NCI-H748 (cell line): ENCODE measurements around the gene TMPRSS12.
A peak's percentile ranks its signal among the peaks of the same experiment; 100 is the strongest.
"Not testable (repeated sequence)": the region's sequence is repeated elsewhere in the genome, so short reads cannot be mapped to it uniquely, and the experiment has no call there.

Experiments
- DNase-seq: peaks from one replicate; lab custom pipeline; 2025; ENCODE audit not compliant: unreplicated experiment; lab: John Stamatoyannopoulos, UW

TMPRSS12 gene

GRCh38 chr12:50855679-50856078, 13.0 kb downstream of the TMPRSS12 start:
- DNase-seq: not testable (repeated sequence)

GRCh38 chr12:50859621-50860310, 17.0 kb downstream of the TMPRSS12 start:
- DNase-seq: no peak

GRCh38 chr12:50862316-50862715, 19.6 kb downstream of the TMPRSS12 start:
- DNase-seq: no peak

- no peak for DNase-seq
Measured at GRCh38 chr12:50865266-50865665, 22.5 kb downstream of the TMPRSS12 start.

- not testable (repeated sequence) for DNase-seq
Measured at GRCh38 chr12:50868881-50869280, 26.2 kb downstream of the TMPRSS12 start.

- DNase-seq: no peak
Measured at GRCh38 chr12:50882563-50882962, 39.8 kb downstream of the TMPRSS12 start.

- DNase-seq: no peak
Measured at GRCh38 chr12:50887191-50887590, 44.5 kb downstream of the TMPRSS12 start.

- no peak for DNase-seq
Measured at GRCh38 chr12:50888666-50889065, 45.9 kb downstream of the TMPRSS12 start.

GRCh38 chr12:50894241-50894640, 51.5 kb downstream of the TMPRSS12 start:
- no peak for DNase-seq

- peak; percentile 8 for DNase-seq
Measured at GRCh38 chr12:50901685-50902113, 59.0 kb downstream of the TMPRSS12 start.

GRCh38 chr12:50908479-50908878, 65.8 kb downstream of the TMPRSS12 start:
- DNase-seq: not testable (repeated sequence)

GRCh38 chr12:50912361-50912760, 69.6 kb downstream of the TMPRSS12 start:
- not testable (repeated sequence) for DNase-seq

- no peak for DNase-seq
Measured at GRCh38 chr12:50913224-50913623, 70.5 kb downstream of the TMPRSS12 start.

- DNase-seq: no peak
Measured at GRCh38 chr12:50914872-50915484, 72.3 kb downstream of the TMPRSS12 start.

GRCh38 chr12:50916292-50916691, 73.6 kb downstream of the TMPRSS12 start:
- no peak for DNase-seq

GRCh38 chr12:50918584-50919316, 76.0 kb downstream of the TMPRSS12 start:
- DNase-seq: no peak

GRCh38 chr12:50922820-50923219, 80.1 kb downstream of the TMPRSS12 start:
- no peak for DNase-seq

GRCh38 chr12:50923361-50924130, 80.8 kb downstream of the TMPRSS12 start:
- DNase-seq: no peak

- DNase-seq: no peak
Measured at GRCh38 chr12:50924131-50924438, 81.4 kb downstream of the TMPRSS12 start.

- peak; percentile 93 for DNase-seq
Measured at GRCh38 chr12:50924439-50925341, 82.0 kb downstream of the TMPRSS12 start.

- DNase-seq: peak; percentile 77
Measured at GRCh38 chr12:50925342-50925651, 82.6 kb downstream of the TMPRSS12 start.
